ENCODE results near the gene GLI3.

Gene GLI3

GRCh38 chr7:42099066-42099465 lies 137.9 kb downstream of the GLI3 start:
- no peak for TF ChIP-seq CTCF (conservative IDR thresholded peaks at IDR 0.05)
- no peak overlapping the region for H3K27ac ChIP-seq

- no peak overlapping the region for H3K27ac ChIP-seq
- peak; percentile 54 for TF ChIP-seq CTCF (conservative IDR thresholded peaks at IDR 0.05)
These were observed 139.3 kb downstream of the GLI3 start for GRCh38 chr7:42097752-42098151.

- H3K27ac ChIP-seq = peak overlapping the region; percentile 49
These were observed 140.1 kb downstream of the GLI3 start for GRCh38 chr7:42096681-42097561.

GRCh38 chr7:42096268-42096667 lies 140.7 kb downstream of the GLI3 start:
- H3K27ac ChIP-seq = peak overlapping the region; percentile 49
- TF ChIP-seq CTCF (conservative IDR thresholded peaks at IDR 0.05) = no peak

More at GRCh38 chr7:42096681-42097561, 140.1 kb downstream of the GLI3 start:
- no peak for TF ChIP-seq CTCF (conservative IDR thresholded peaks at IDR 0.05)

- TF ChIP-seq CTCF (conservative IDR thresholded peaks at IDR 0.05) = no peak
- H3K27ac ChIP-seq = peak overlapping the region; percentile 49; the same call in 1 of the 2 replicates
These were observed 141.2 kb downstream of the GLI3 start for GRCh38 chr7:42095791-42096190.

- peak overlapping the region; percentile 95 for H3K27ac ChIP-seq
- TF ChIP-seq CTCF (conservative IDR thresholded peaks at IDR 0.05) = no peak
These were observed 143.6 kb downstream of the GLI3 start for GRCh38 chr7:42093349-42093905.

GRCh38 chr7:42091461-42092291 lies 145.3 kb downstream of the GLI3 start:
- TF ChIP-seq CTCF (conservative IDR thresholded peaks at IDR 0.05) = no peak
- H3K27ac ChIP-seq = peak overlapping the region; percentile 95

Measured in VCaP (cell line).